ENCODE measurements around the gene PRKAR2A. TPM values are rescaled to one million over a fixed set of nuclear protein-coding genes. Genes with fewer than 3 reads are reported as not detected.
"Not testable (repeated sequence)": the region's sequence is repeated elsewhere in the genome, so short reads cannot be mapped to it uniquely, and the experiment has no call there.

PRKAR2A gene
- total RNA-seq, 4 donors from 2014 or later, result 26.9 to 77.1 (median 46.2) TPM

DNA sequence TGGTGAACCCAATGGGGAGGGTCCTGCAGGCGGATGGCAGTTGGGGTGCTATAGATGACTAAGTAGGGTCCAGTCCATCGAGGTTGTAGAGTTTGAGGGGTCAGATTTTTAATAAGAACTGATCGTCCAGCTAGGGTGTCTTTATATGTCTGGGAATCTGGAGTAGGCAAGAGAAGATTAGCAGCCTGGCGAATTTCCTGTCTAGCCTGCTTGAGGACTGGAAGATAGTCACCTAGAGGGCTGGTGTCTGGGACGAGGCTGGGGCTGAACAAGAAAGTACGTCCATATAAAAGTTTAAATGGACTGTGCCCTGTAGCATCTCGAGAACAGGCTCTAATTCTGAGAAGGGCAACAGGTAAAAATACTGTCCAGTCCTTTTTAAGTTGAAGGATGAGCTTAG is 123.9 kb downstream of the PRKAR2A start:
- Histone ChIP-seq H3K4me3 (replicated peaks in 1 of 3) (no peak overlapping the region), H3K27ac (no peak overlapping the region), H3K36me3 (no peaks in the 10 kb centered on the region), H3K27me3 (no peaks in the 10 kb centered on the region), H3K4me1 (no peaks in the 10 kb centered on the region), H3K9me3 (no peaks in the 10 kb centered on the region)
- no peak for TF ChIP-seq POLR2A (IDR thresholded peaks at IDR 0.05)
- TF ChIP-seq, protein P1, sequence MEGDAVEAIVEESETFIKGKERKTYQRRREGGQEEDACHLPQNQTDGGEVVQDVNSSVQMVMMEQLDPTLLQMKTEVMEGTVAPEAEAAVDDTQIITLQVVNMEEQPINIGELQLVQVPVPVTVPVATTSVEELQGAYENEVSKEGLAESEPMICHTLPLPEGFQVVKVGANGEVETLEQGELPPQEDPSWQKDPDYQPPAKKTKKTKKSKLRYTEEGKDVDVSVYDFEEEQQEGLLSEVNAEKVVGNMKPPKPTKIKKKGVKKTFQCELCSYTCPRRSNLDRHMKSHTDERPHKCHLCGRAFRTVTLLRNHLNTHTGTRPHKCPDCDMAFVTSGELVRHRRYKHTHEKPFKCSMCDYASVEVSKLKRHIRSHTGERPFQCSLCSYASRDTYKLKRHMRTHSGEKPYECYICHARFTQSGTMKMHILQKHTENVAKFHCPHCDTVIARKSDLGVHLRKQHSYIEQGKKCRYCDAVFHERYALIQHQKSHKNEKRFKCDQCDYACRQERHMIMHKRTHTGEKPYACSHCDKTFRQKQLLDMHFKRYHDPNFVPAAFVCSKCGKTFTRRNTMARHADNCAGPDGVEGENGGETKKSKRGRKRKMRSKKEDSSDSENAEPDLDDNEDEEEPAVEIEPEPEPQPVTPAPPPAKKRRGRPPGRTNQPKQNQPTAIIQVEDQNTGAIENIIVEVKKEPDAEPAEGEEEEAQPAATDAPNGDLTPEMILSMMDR (IDR thresholded peaks at IDR 0.05), result no peak
- intact Hi-C loops (cut with DNase I), result no loop called here
- no peak for DNase-seq
- WGBS, 2 donors, result 87 to 88% methylated on average over 7 of the region's 7 CpGs

DNA sequence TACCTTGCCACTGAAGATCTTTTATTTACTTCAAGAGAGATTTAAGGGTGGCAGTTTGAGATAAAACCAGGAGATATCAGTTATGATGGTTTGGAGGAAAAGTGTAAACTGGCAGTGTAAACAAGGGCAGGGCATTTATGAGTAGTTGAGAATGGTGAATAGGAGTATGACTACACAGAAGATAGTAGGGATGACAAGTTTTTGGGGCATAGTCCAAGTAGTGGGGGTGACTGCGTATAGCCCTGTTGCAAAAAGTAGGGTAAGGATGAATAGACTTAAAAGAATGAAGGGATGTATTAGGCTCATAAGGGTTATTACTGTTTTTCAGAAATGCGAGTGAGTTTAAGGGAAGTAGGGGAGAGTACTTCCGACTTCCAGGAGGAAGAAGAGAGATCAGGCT is 124.4 kb downstream of the PRKAR2A start:
- H3K27me3 ChIP-seq; H3K9me3 ChIP-seq; H3K27ac ChIP-seq; DNase-seq; intact Hi-C loops (cut with DNase I); H3K4me3 ChIP-seq (replicated peaks in 1 of 3); H3K4me1 ChIP-seq; H3K36me3 ChIP-seq: not testable (repeated sequence)
- WGBS, 2 donors, result 89 to 93% methylated on average over 3 of the region's 3 CpGs

DNA sequence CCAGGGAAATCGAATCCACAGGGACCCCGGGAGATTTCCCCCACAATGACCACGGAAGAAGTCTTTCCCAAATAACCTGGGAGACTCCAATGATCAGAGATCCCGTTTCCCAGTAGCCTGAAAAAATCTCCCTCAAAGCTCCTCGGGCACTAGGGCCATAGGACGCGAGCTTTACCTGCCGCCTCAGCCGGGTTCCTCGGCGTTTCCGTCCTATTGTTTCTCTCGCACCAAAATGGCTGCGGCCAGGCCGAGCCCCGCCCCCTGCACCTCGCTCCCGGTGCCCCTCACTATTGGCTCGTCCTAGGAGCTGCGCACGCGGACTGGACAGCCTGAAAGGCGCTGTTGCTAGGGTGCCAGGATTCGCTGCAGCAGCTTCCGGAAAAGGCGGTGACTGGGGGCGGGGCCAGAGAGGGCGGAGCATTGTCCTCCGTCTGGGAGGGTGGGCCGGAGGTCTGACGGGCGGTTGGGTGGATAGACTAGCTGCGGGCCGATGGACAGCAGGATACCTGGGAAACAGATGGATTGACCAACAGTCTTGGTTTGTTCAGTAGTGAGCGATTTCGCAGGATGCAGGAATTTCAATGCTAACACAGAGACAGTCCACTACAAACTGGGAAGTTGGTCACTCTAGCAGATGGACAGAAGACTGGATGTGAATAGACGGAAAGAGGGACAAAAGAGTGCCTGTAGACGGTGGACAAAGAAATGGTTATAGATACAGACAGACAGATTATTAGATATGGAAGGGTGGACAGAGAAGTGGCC is 130.5 kb downstream of the PRKAR2A start, which contains the start of gene IP6K2:
IP6K2 (minus strand) TSS at position 240 of the 765 bp plus-strand sequence. CDS start 21,930 bp downstream, outside the sequence.
- Histone ChIP-seq H3K27ac (peak within 1 kb of the TSS; percentile 8 to 89 (median 78)), H3K27me3 (no peaks in the 10 kb centered on the region), H3K4me3 (replicated peaks in 1 of 3) (peak within 1 kb of the TSS; percentile 54 to 89 (median 79)), H3K4me1 (peaks cover 27 to 28% of the 10 kb centered on the region in 2 donors), H3K9me3 (no peaks in the 10 kb centered on the region), H3K36me3 (no peaks in the 10 kb centered on the region)
- DNase-seq, result peak; percentile 99
- 3 to 4% methylated on average over 34 to 37 of the region's 38 CpGs for WGBS, 2 donors
- intact Hi-C loops (cut with DNase I), result no loop called here
- peak in 1 of 2 donors; percentile 94 for TF ChIP-seq POLR2A (IDR thresholded peaks at IDR 0.05)
- TF ChIP-seq, protein P1 (IDR thresholded peaks at IDR 0.05), result no peak

DNA sequence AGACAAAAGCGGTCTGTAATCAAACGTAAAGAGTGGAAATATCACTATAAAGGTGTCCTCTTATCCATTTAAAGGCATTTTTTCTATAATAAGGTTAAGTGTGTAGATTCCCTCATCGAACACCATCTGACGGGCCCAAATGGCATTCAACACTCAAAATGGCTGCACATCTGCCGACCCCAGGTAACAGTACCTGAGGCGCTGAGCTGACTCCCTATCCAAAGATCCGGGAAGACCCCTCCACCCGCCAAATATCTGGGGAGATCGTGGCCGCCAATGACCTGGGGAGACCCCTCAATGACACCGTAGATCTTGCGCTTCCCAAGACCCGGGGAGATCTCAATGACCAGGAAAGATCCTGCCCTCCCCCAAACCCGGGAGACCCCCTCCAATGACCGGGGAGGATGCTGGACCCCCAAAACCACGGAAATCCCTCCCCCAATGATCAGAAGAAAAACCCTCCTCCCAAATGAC is 131.1 kb downstream of the PRKAR2A start:
- DNase-seq, result peak; percentile 7 to 20
- Histone ChIP-seq H3K4me3 (replicated peaks in 1 of 3) (peak overlapping the region; percentile 54 to 89 (median 79)), H3K27ac (peak overlapping the region; percentile 8 to 89 (median 78)), H3K4me1 (peaks cover 32 to 33% of the 10 kb centered on the region in 2 donors), H3K9me3 (no peaks in the 10 kb centered on the region), H3K27me3 (no peaks in the 10 kb centered on the region), H3K36me3 (no peaks in the 10 kb centered on the region)
- WGBS, 2 donors, result 0% methylated on average over 9 to 15 of the region's 16 CpGs
- TF ChIP-seq, protein P1 (IDR thresholded peaks at IDR 0.05), result no peak
- no peak for TF ChIP-seq POLR2A (IDR thresholded peaks at IDR 0.05)
- intact Hi-C loops (cut with DNase I), result no loop called here

DNA sequence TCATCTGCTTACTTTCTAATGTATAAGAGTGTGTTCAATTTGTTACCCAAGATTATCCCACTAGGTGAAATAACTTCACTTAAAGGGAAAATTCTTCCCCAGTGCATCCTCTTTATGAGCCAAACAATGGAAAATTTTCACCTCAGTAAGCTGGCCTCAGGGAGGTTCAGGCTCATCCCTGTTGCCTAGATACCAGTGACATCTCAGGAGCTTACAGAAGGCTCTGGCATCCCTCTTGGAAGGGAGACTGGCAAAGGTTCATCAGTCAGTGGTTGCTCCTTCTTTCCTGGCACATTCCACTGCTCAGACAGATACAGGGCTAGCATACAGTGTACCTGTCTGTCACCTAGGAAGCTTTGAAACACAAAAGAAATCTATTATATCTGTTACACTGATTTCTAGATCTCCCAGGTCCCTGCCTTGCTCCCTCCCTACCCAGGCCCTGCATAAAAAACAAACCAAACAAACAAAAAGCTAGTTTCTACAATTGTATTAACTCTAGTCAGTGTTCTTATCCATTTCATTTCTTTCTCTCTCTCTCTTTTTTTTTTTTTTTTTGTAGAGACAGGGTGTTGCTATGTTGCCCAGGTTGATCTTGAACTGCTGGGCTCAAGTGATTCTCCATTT is 132.4 kb downstream of the PRKAR2A start:
- intact Hi-C loops (cut with DNase I), result no loop called here
- H3K27ac ChIP-seq, result no peak overlapping the region
- no peak for TF ChIP-seq POLR2A (IDR thresholded peaks at IDR 0.05)
- TF ChIP-seq, protein P1 (IDR thresholded peaks at IDR 0.05), result no peak
- DNase-seq, result no peak
- H3K9me3 ChIP-seq, result no peaks in the 10 kb centered on the region
- peaks cover 0 to 4% of the 10 kb centered on the region in 2 donors for H3K36me3 ChIP-seq
- no peak overlapping the region for H3K4me3 ChIP-seq (replicated peaks in 1 of 3)
- peaks cover 34 to 36% of the 10 kb centered on the region in 2 donors for H3K4me1 ChIP-seq
- H3K27me3 ChIP-seq, result no peaks in the 10 kb centered on the region
